Colonic mucosa (tissue), 4 donors: ENCODE data around the gene GIGYF2. TPM values are rescaled to one million over a fixed set of nuclear protein-coding genes. Genes with fewer than 3 reads are reported as not detected.

Source experiments
- DNase-seq: peaks from one replicate; pipeline ENCODE4 v3.0.0-alpha.2; 2020
- H3K27ac ChIP-seq: fragments of 200-600 bp; one replicate; pipeline ENCODE4 v1.8.0; 2021
- H3K27me3 ChIP-seq: fragments of 200-600 bp; one replicate; pipeline ENCODE4 v1.8.0; 2021
- H3K36me3 ChIP-seq: fragments of 200-600 bp; one replicate; pipeline ENCODE4 v1.8.0; 2021
- H3K4me1 ChIP-seq: fragments of 200-600 bp; one replicate; pipeline ENCODE4 v1.8.0; 2021; ENCODE audit warnings: mild to moderate bottlenecking
- H3K4me3 ChIP-seq: fragments of 200-600 bp; one replicate; pipeline ENCODE4 v1.8.0; 2021
- H3K9ac ChIP-seq, 2 donors: one replicate each; pipeline ENCODE4 v1.7.0; 2013; ENCODE audit warnings: control low read depth in 2 of 2, low read depth in 2 of 2, low read length in 2 of 2
- H3K9me3 ChIP-seq: fragments of 200-600 bp; one replicate; pipeline ENCODE4 v1.8.0; 2021
- CTCF ChIP-seq: fragments of 200-600 bp; IDR thresholded peaks from one replicate; pipeline ENCODE4 v1.8.0; 2022; ENCODE audit warnings: antibody characterized with exemption, mild to moderate bottlenecking
- intact Hi-C: fragments of 100-400 bp; cut with DNase I; formaldehyde crosslinking; loops from one replicate; pipeline ENCODE4 v1.14.1; 2022
- total RNA-seq, 2 donors: library from RNA; stranded (reverse); fragmentation: NEBNext Ultra II Directional in 1 of 2; extraction: Animal tissue kit (Norgen Biotek cat#: 25700) in 1 of 2; gene quantifications; one replicate each; pipeline ENCODE4 v1.2.1, GENCODE V29; 2021
- donor health status: healthy.
- donor health status: DM: no; HTN: no; CAD: no.
- donor health status: DM: no; HTN: no; CAD: no.

GIGYF2 gene
- total RNA-seq, 2 donors from 2014 or later: 48.8 to 49.3 TPM

GRCh38 chr2:232772531-232772930 is 75.4 kb downstream of the GIGYF2 start:
- Histone ChIP-seq H3K9me3 (no peaks in the 10 kb centered on the region), H3K4me3 (no peak overlapping the region), H3K9ac (no peak overlapping the region), H3K27ac (no peak overlapping the region), H3K36me3 (no peaks in the 10 kb centered on the region), H3K27me3 (no peaks in the 10 kb centered on the region), H3K4me1 (no peaks in the 10 kb centered on the region)
- TF ChIP-seq CTCF: no peak
- intact Hi-C loops: no loop called here
- no peak for DNase-seq

GRCh38 chr2:232773815-232774214 is 76.7 kb downstream of the GIGYF2 start:
- Histone ChIP-seq H3K27ac (no peak overlapping the region), H3K9me3 (no peaks in the 10 kb centered on the region), H3K4me1 (no peaks in the 10 kb centered on the region), H3K36me3 (no peaks in the 10 kb centered on the region), H3K4me3 (no peak overlapping the region), H3K27me3 (no peaks in the 10 kb centered on the region), H3K9ac (no peak overlapping the region)
- intact Hi-C loops: no loop called here
- TF ChIP-seq CTCF: no peak
- DNase-seq: no peak

- no peak for DNase-seq
- no peaks in the 10 kb centered on the region for H3K36me3 ChIP-seq
- no peak within 1 kb of the TSS for H3K4me3 ChIP-seq
- H3K4me1 ChIP-seq: no peaks in the 10 kb centered on the region
- H3K27ac ChIP-seq: no peak within 1 kb of the TSS
- H3K27me3 ChIP-seq: no peaks in the 10 kb centered on the region
- no peak for TF ChIP-seq CTCF
- H3K9me3 ChIP-seq: no peaks in the 10 kb centered on the region
- H3K9ac ChIP-seq: no peak within 1 kb of the TSS
- intact Hi-C loops: no loop called here
Observed at GRCh38 chr2:232776435-232776834, 79.3 kb downstream of the GIGYF2 start, which contains the start of gene KCNJ13. Gene KCNJ13, minus strand, starts transcription at chr2:232776565. Its CDS starts 5,203 bp downstream, at chr2:232771362.

GRCh38 chr2:232777276-232777675 is 80.1 kb downstream of the GIGYF2 start:
- no peak for TF ChIP-seq CTCF
- Histone ChIP-seq H3K4me3 (no peak overlapping the region), H3K36me3 (no peaks in the 10 kb centered on the region), H3K9ac (no peak overlapping the region), H3K27me3 (no peaks in the 10 kb centered on the region), H3K27ac (no peak overlapping the region), H3K9me3 (no peaks in the 10 kb centered on the region), H3K4me1 (no peaks in the 10 kb centered on the region)
- no peak for DNase-seq
- intact Hi-C loops: no loop called here

- no peak for TF ChIP-seq CTCF
- H3K27ac ChIP-seq: no peak overlapping the region
- intact Hi-C loops: no loop called here
- no peaks in the 10 kb centered on the region for H3K4me1 ChIP-seq
- no peak for DNase-seq
- H3K9ac ChIP-seq: no peak overlapping the region
- no peaks in the 10 kb centered on the region for H3K36me3 ChIP-seq
- H3K9me3 ChIP-seq: no peaks in the 10 kb centered on the region
- no peak overlapping the region for H3K4me3 ChIP-seq
- H3K27me3 ChIP-seq: no peaks in the 10 kb centered on the region
Observed at GRCh38 chr2:232779465-232779864, 82.3 kb downstream of the GIGYF2 start.

- intact Hi-C loops: no loop called here
- Histone ChIP-seq H3K36me3 (no peaks in the 10 kb centered on the region), H3K4me1 (no peaks in the 10 kb centered on the region), H3K9ac (no peak overlapping the region), H3K9me3 (no peaks in the 10 kb centered on the region), H3K4me3 (no peak overlapping the region), H3K27ac (no peak overlapping the region), H3K27me3 (no peaks in the 10 kb centered on the region)
- peak; percentile 38 for DNase-seq
- TF ChIP-seq CTCF: no peak
Observed at GRCh38 chr2:232779934-232780333, 82.8 kb downstream of the GIGYF2 start.
